Fibroblast of skin of scalp (primary cell): ENCODE measurements around the gene TAF8.

ENCODE experiments used
- DNase-seq: peaks from one replicate; pipeline ENCODE4 v3.0.0-alpha.2; 2013

Gene TAF8

GRCh38 chr6:42100029-42100901 is 49.9 kb downstream of the TAF8 start:
- DNase-seq: peak; percentile 41

- DNase-seq: no peak
Observed at GRCh38 chr6:42101186-42101657, 50.9 kb downstream of the TAF8 start.

- no peak for DNase-seq
Observed at GRCh38 chr6:42103216-42103615, 52.9 kb downstream of the TAF8 start.

GRCh38 chr6:42103753-42104094 is 53.4 kb downstream of the TAF8 start:
- DNase-seq: no peak

GRCh38 chr6:42104095-42104803 is 53.9 kb downstream of the TAF8 start:
- peak; percentile 38 for DNase-seq

GRCh38 chr6:42104804-42105125 is 54.4 kb downstream of the TAF8 start:
- no peak for DNase-seq

- no peak for DNase-seq
Observed at GRCh38 chr6:42105156-42105648, 54.9 kb downstream of the TAF8 start.

GRCh38 chr6:42105709-42106108 is 55.4 kb downstream of the TAF8 start:
- DNase-seq: no peak

- DNase-seq: no peak
Observed at GRCh38 chr6:42106112-42107023, 56.0 kb downstream of the TAF8 start.

- DNase-seq: no peak
Observed at GRCh38 chr6:42108071-42108470, 57.7 kb downstream of the TAF8 start.

GRCh38 chr6:42110683-42111082 is 60.4 kb downstream of the TAF8 start:
- DNase-seq: no peak

- no peak for DNase-seq
Observed at GRCh38 chr6:42112351-42112750, 62.0 kb downstream of the TAF8 start.

- no peak for DNase-seq
Observed at GRCh38 chr6:42113936-42114636, 63.8 kb downstream of the TAF8 start.

GRCh38 chr6:42117843-42118161 is 67.5 kb downstream of the TAF8 start:
- no peak for DNase-seq

- DNase-seq: no peak
Observed at GRCh38 chr6:42118162-42119001, 68.1 kb downstream of the TAF8 start.

GRCh38 chr6:42120895-42121865 is 70.9 kb downstream of the TAF8 start:
- peak; percentile 65 for DNase-seq

- DNase-seq: no peak
Observed at GRCh38 chr6:42123379-42124103, 73.2 kb downstream of the TAF8 start.

- no peak for DNase-seq
Observed at GRCh38 chr6:42124223-42124836, 74.0 kb downstream of the TAF8 start.

GRCh38 chr6:42125231-42125630 is 74.9 kb downstream of the TAF8 start:
- DNase-seq: no peak
